ENCODE results near the gene PDZD2.
"Not testable (repeated sequence)": the region's sequence is repeated elsewhere in the genome, so short reads cannot be mapped to it uniquely, and the experiment has no call there.

Gene PDZD2

DNA sequence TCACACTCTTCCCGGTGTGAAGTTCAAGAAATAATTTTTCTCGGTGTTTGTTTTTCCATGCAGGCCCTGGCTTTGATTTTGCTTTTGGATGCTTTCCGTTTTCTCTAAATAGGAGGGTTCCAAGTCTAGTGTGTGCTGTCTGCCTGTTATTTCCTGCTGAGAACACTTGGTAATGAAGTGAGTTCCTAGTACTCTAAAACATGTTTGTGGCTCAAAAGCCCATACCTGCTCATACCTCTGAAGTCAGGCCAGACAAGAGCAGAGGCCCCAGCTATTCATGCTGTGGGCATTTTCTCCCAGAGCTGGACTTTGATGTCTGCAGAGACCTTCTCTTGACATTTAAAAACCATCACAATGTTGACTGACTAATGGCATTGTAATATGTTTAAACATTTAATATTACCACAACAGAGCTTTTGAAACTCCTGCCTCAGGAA is 324.0 kb downstream of the PDZD2 start:
- TF ChIP-seq CTCF (IDR thresholded peaks at IDR 0.05; ENCODE audit: low read depth, low read length, missing control alignments) = no peak
- no peak for DNase-seq (ENCODE audit: extremely low read depth, low read depth)
- H3K4me3 ChIP-seq (replicated peaks; ENCODE audit: low read depth, low read length) = no peak overlapping the region

DNA sequence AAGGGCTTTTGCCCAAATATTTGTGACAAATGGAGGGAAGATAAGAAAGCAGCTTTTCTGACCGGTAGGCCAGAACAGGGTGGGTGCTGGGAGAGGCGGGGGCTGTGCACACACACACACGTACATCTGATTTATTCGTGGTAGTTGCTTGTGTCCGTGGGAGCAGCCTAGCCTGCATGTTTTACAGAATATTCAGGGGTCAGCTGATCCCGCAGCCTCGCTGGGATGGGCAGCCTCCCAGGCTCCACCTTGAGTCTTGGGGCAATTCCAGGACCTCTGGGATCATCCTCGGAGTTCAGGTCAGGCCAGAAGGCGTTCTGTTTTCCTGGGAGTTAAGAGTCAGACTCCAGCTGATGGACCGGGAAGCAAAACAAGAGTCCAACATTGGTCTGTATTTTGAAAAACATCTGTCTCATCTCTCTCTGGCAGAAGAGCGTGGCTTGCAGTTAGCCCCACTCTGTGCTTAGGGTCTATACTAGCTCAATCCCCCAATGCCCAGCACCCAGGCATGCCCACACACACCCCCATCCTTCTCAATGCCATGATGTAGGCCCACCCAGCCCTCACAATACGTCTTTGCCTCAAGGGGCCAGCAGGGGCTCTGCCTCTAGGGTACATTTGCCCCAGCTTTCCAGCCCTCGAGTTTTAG is 324.6 kb downstream of the PDZD2 start:
- no peak for DNase-seq (ENCODE audit: extremely low read depth, low read depth)
- no peak for TF ChIP-seq CTCF (IDR thresholded peaks at IDR 0.05; ENCODE audit: low read depth, low read length, missing control alignments)
- H3K4me3 ChIP-seq (replicated peaks; ENCODE audit: low read depth, low read length) = no peak overlapping the region

- no peak for TF ChIP-seq CTCF (IDR thresholded peaks at IDR 0.05; ENCODE audit: low read depth, low read length, missing control alignments)
- H3K4me3 ChIP-seq (replicated peaks; ENCODE audit: low read depth, low read length) = no peak overlapping the region
- DNase-seq (ENCODE audit: extremely low read depth, low read depth) = no peak
These were observed 325.1 kb downstream of the PDZD2 start for GRCh38 chr5:31964007-31964360.

GRCh38 chr5:31965227-31965626 is 326.3 kb downstream of the PDZD2 start:
- TF ChIP-seq CTCF (IDR thresholded peaks at IDR 0.05; ENCODE audit: low read depth, low read length, missing control alignments) = no peak
- DNase-seq (ENCODE audit: extremely low read depth, low read depth) = no peak
- no peak overlapping the region for H3K4me3 ChIP-seq (replicated peaks; ENCODE audit: low read depth, low read length)

DNA sequence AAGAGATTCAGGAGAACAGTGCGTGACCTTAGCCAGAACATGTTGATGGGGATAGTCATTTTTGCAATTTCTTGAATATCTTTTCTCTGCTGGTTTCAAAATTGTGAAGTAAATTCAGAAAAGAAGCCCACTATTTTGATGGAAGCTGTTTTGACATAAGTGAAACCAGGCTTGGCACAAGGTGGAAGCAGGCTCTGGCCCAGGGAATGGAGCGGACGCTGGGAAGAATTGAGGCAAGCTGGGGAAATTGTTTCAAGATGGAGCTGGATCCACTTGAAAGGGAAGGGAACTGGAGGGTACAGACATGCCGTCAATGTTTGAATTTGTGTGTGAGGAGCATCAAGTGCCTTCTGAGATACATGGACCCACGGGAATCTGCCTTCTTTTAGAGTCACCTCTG is 328.0 kb downstream of the PDZD2 start:
- TF ChIP-seq CTCF (IDR thresholded peaks at IDR 0.05; ENCODE audit: low read depth, low read length, missing control alignments) = no peak
- no peak for DNase-seq (ENCODE audit: extremely low read depth, low read depth)
- no peak overlapping the region for H3K4me3 ChIP-seq (replicated peaks; ENCODE audit: low read depth, low read length)

DNA sequence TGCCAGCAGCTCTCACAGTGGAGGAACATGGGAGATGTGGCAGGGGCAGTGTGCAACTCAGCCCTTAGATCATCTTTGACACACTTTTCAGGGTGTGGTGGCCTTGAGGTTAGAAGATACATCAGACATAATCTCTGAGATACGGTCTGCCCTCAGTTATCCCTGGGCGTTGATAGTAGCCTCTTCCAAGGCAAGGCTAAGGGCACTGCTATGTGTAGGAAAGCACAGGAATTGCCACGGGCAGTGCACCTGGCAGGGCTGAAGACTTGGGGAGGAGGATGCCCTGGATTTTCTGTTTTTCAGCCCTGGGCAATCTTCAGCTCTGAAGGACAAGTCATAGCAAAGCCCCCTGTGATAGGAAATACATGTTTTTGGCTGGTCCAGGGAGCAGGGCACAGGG is 328.5 kb downstream of the PDZD2 start:
- H3K4me3 ChIP-seq (replicated peaks; ENCODE audit: low read depth, low read length) = no peak overlapping the region
- DNase-seq (ENCODE audit: extremely low read depth, low read depth) = no peak
- TF ChIP-seq CTCF (IDR thresholded peaks at IDR 0.05; ENCODE audit: low read depth, low read length, missing control alignments) = no peak

- H3K4me3 ChIP-seq (replicated peaks; ENCODE audit: low read depth, low read length) = no peak overlapping the region
- no peak for TF ChIP-seq CTCF (IDR thresholded peaks at IDR 0.05; ENCODE audit: low read depth, low read length, missing control alignments)
These were observed 333.6 kb downstream of the PDZD2 start for GRCh38 chr5:31972558-31972957.

DNA sequence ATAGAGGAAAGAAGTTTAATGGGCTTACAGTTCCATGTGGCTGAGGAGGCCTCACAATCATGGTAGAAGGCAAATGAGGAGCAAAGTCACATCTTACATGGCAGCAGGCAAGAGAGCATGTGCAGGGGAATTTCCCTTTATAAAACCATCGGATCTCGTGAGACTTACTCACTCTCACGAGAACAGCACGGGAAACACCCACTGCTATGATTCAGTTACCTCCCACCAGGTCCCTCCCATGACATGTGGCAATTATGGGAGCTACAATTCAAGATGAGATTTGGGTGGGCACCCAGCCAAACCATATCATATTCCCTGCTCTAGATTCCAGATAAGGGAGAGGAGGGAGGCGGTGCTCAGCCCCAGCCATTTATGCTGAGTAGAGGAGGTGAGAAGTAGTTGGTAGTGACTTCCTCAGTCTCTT is 336.3 kb downstream of the PDZD2 start:
- DNase-seq (ENCODE audit: extremely low read depth, low read depth); H3K4me3 ChIP-seq (replicated peaks; ENCODE audit: low read depth, low read length): not testable (repeated sequence)

More at GRCh38 chr5:31972558-31972957, 333.6 kb downstream of the PDZD2 start:
- no peak for DNase-seq (ENCODE audit: extremely low read depth, low read depth)
